ENCODE data around the gene IP6K3. TPM values are rescaled to one million over a fixed set of nuclear protein-coding genes. Genes with fewer than 3 reads are reported as not detected.

IP6K3 gene
- total RNA-seq, 1 donor from 2014 or later: not detected

DNA sequence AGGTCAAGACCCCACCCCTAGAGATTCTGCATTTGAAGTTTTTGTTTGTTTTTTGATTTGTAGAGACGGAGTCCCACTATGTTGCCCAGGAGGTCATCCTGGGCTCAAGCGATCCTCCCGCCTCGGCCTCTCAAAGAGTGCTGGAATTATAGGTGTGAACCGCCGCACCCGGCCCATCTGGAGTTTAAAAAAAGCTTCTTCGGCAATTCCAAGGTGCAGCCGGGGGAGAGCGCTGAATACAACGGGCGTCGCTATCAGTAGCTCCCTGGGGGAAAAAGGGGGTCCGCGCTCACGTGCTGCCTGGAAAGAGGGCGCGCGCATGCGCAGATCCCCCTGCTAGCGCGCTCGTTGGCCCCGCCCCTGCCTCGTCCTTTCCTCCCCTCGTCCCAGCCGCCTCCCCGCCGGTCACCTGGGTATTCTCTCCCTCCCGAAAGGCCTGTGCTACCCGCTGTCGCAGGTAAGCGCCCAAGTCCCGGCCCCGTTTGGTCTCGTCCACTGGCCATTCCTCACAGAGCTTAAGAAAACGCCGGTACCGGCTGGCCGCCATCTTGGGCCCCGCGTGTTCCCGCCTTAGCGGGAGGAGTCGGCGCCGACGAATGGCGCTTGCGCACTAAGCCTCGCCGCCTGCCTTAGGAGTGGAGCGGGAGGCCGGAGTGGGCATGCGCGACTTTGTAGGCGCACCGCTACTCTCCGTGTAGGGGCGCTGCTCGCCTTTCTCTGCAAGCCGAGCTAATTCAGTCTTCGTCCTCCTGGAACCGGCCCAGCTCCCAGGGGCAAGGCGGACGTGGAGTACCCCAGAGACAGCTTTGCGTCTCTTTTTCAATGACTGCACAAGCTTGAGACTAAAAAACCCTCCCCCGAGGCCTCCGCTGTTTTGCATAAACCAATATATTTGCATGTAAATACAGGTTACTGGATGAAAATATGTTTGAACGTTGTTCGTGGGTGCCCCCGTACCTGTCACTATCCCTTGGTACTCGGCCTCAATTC is 35.3 kb downstream of the IP6K3 start, which contains the start of gene UQCC2:
UQCC2 (minus strand) TSS at position 561 of the 990 bp plus-strand sequence; CDS start at position 547, 14 bp downstream.
- intact Hi-C loops (cut with micrococcal nuclease): loop anchor here (1.0 to 10.0 kb wide), 4 partner anchors 15 to 533 kb away; partner anchors contain the start of genes LEMD2 and SMIM29
- peaks cover 31% of the 10 kb centered on the region for H3K36me3 Mint-ChIP-seq (ENCODE audit: low read depth)
- H3K27ac Mint-ChIP-seq: peak within 1 kb of the TSS; percentile 98
- peaks cover 4% of the 10 kb centered on the region for H3K27me3 Mint-ChIP-seq
- H3K4me1 Mint-ChIP-seq: peaks cover 36% of the 10 kb centered on the region
- no peaks in the 10 kb centered on the region for H3K9me3 Mint-ChIP-seq
- H3K4me3 Mint-ChIP-seq: peak within 1 kb of the TSS; percentile 97
- DNase-seq: peak; percentile 99

DNA sequence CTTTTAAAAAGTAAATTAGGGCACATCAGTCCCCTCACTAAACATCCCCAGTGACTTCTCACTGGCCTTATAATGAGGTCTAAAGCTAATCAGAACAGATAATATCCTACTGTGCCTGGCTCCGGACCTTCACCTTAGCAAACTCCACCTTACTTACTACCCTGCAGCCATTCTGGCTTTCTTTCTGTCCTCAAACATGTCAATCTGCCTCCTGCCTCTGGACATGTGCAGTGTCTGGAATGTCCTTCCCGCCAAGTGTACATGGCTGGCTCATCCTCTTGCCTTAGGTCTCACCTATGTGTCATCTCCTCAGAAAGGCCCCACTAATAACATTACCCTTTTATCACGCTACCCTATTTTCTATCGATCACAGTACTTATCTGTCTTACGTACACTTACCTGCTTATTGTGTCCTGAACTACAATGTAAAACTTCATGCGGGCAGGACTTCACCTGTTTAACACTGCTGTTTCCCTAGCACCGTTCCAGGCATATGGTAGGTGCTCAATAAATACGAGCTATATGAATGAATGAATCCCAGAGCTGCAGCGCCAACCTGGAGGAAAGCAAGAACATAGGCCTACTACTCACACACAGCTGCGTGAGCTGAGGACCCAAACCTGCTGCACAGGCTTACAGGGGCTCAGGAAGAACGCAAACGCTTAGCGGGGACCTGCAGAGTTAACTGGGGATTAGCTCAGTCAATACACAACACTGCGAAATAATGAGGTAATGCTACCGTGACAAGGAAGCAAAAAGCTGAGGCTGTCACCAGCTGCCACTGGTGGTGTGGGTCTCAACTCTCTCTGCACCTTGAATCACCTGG is 36.2 kb downstream of the IP6K3 start:
- Mint-ChIP-seq H3K27ac (peak overlapping the region; percentile 98), H3K9me3 (no peaks in the 10 kb centered on the region), H3K27me3 (peaks cover 4% of the 10 kb centered on the region), H3K36me3 (ENCODE audit: low read depth) (peaks cover 34% of the 10 kb centered on the region), H3K4me1 (peaks cover 36% of the 10 kb centered on the region), H3K4me3 (peak overlapping the region; percentile 97)
- no peak for DNase-seq
- intact Hi-C loops (cut with micrococcal nuclease): loop anchor here (1.0 to 10.0 kb wide), 4 partner anchors 14 to 534 kb away; partner anchors contain the start of genes LEMD2 and SMIM29

DNA sequence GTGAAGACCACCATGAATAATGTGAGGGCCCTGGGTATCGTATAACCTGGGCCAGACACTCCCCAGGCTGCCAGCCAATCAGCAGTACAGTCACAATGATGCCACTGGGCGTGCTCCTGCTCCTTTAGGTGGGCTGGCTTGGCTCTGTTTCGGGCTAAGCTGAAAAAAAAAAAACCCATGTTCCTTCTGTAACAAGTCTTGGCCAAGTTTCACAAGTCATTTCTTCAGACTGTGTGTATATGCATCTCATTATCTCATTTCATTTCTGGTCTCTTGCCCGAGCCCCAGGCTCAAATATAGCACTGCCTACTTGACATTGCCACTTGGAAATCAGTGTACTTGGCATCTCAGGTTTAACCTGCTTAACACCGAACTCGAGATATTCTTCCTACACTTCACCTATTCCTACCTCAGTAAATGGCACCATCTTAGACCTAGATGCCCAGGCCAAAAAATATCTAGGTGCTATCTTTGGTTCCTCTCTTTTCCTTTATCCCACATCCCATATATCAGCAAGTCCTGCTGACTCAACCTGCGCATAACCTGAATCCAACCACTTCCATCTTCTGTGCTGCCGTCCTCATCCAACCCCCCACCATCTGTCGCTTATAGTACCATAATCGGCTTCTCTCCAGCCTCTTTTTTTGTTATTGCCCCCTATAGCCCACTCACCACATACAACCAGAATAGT is 37.0 kb downstream of the IP6K3 start:
- Mint-ChIP-seq H3K27me3 (peaks cover 4% of the 10 kb centered on the region), H3K4me3 (peak overlapping the region; percentile 97), H3K27ac (peak overlapping the region; percentile 26), H3K9me3 (no peaks in the 10 kb centered on the region), H3K36me3 (ENCODE audit: low read depth) (peaks cover 34% of the 10 kb centered on the region), H3K4me1 (peaks cover 36% of the 10 kb centered on the region)
- intact Hi-C loops (cut with micrococcal nuclease): loop anchor here (2.0 to 10.0 kb wide), 3 partner anchors 13 to 535 kb away; partner anchors contain the start of gene SMIM29
- DNase-seq: no peak

DNA sequence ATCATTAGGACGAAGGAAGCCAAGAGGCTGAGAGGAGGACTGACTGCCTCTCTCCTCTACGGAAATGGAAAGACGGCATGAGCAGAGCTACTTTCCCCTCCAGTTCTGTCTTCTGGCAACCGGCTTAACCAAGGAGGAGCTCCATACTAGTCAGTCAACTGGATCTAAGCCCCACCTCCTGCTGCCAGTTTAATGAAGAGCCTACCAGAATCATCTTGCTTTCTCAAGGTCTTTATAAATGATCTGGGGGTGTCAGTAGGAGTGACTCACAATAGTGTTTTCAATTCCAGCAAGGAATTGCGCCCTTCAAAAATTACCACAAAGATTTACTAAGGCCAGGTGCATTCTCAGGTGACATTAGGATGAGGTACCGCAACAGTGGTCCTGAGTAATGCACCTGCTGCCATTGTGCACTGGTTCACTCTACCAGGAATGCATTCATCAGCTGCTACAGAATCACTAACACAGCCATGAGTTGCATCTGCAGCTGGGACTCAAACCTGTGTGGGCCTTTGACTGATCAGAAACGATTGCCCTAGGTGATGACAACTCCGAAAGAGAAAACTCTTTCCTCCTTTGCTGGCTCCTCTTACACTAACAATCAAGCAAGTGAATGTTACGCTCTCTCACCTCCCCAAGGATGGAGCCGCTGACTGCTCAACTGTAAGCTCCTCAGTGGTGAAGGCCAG is 38.0 kb downstream of the IP6K3 start:
- intact Hi-C loops (cut with micrococcal nuclease): no loop called here
- Mint-ChIP-seq H3K27ac (no peak overlapping the region), H3K9me3 (no peaks in the 10 kb centered on the region), H3K4me3 (peak overlapping the region; percentile 38), H3K27me3 (peaks cover under 1% of the 10 kb centered on the region), H3K36me3 (ENCODE audit: low read depth) (peaks cover 42% of the 10 kb centered on the region), H3K4me1 (peaks cover 39% of the 10 kb centered on the region)
- DNase-seq: no peak

- intact Hi-C loops (cut with micrococcal nuclease): no loop called here
- Mint-ChIP-seq H3K4me1 (peaks cover 41% of the 10 kb centered on the region), H3K27me3 (no peaks in the 10 kb centered on the region), H3K27ac (no peak overlapping the region), H3K36me3 (ENCODE audit: low read depth) (peaks cover 44% of the 10 kb centered on the region), H3K9me3 (no peaks in the 10 kb centered on the region), H3K4me3 (no peak overlapping the region)
- no peak for DNase-seq
Observed at GRCh38 chr6:33707771-33708170, 38.9 kb downstream of the IP6K3 start.

GRCh38 chr6:33705955-33706725 is 40.6 kb downstream of the IP6K3 start:
- Mint-ChIP-seq H3K27ac (no peak overlapping the region), H3K36me3 (ENCODE audit: low read depth) (peaks cover 45% of the 10 kb centered on the region), H3K27me3 (no peaks in the 10 kb centered on the region), H3K4me1 (peaks cover 35% of the 10 kb centered on the region), H3K4me3 (no peak overlapping the region), H3K9me3 (no peaks in the 10 kb centered on the region)
- DNase-seq: no peak
- intact Hi-C loops (cut with micrococcal nuclease): no loop called here

GRCh38 chr6:33705268-33705885 is 41.3 kb downstream of the IP6K3 start:
- Mint-ChIP-seq H3K9me3 (no peaks in the 10 kb centered on the region), H3K4me3 (no peak overlapping the region), H3K4me1 (peaks cover 33% of the 10 kb centered on the region), H3K27me3 (no peaks in the 10 kb centered on the region), H3K36me3 (ENCODE audit: low read depth) (peaks cover 45% of the 10 kb centered on the region), H3K27ac (no peak overlapping the region)
- no peak for DNase-seq
- intact Hi-C loops (cut with micrococcal nuclease): no loop called here

DNA sequence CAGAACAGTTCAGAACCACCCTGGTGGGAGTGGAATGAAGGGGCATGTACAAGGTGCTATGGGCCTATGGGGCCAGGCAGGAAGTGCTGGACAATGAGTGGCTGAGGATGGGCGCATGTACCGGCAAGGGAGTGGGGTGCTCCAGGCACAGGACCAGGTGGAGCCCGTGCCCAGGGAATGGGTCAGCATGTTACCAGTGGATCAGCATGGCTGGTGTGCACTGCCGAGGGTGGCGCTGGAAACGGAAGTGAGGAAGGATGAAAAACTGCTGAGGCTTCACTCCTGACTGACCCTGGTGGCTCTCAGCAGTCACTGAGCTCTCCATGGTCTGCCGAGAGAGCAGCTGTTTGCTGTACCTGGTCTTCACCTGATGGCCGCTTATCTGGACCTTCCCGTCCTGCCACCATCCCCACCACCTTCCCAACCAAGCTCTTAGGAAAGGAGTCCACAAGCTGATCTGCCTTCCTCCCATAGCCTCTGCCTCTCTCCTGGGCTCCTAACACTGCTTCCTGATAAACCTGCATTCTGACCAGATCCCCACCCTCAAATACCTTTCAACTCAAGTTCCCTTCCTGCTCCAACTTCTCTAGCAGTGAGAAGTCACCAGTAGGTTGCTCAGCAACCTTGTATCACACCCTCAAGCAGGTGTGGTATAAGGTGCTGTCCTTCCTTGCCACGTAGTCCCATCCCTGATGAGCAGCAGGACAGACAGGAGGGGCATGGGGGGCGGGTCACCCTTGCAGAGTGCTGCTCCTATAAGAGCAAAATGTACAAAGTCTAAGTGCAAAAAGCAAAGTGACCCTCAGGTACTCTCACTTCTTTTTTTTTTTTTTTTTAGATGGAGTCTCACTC is 42.3 kb downstream of the IP6K3 start:
- Mint-ChIP-seq H3K4me3 (no peak overlapping the region), H3K27ac (no peak overlapping the region), H3K9me3 (no peaks in the 10 kb centered on the region), H3K27me3 (no peaks in the 10 kb centered on the region), H3K36me3 (ENCODE audit: low read depth) (peaks cover 40% of the 10 kb centered on the region), H3K4me1 (peaks cover 29% of the 10 kb centered on the region)
- intact Hi-C loops (cut with micrococcal nuclease): no loop called here
- no peak for DNase-seq

DNA sequence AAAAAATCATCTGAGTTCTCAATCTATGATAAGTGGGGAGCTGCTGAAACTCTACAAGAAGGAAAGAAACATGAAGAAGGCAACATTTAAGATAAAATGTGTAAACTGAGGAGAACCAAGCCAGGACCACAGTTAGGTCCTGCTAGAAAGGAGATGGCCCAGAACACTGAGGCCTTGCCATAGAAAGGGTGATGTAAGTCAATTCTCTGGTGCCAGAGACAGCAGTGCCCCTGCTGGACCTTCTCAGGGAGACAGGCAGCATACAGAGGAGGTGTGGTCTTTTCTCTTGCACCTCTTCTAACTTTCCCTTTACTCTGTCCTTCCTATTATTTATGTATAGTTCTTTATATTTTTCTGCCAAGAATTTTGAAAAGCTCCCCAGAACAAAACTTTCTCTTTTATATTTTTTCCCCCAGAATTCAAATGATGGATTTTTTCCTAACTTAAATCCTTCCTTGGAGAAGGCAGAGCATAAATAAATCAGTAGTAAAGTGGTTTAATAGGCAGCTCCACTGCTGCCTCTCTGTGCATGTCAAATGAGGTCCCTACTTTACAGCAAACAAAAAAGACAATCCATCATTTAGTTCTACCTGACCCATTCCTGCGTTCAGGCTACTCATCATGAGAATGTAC is 44.2 kb downstream of the IP6K3 start:
- H3K27me3 Mint-ChIP-seq: no peaks in the 10 kb centered on the region
- H3K4me3 Mint-ChIP-seq: no peak overlapping the region
- H3K9me3 Mint-ChIP-seq: no peaks in the 10 kb centered on the region
- peaks cover 20% of the 10 kb centered on the region for H3K4me1 Mint-ChIP-seq
- intact Hi-C loops (cut with micrococcal nuclease): no loop called here
- H3K36me3 Mint-ChIP-seq (ENCODE audit: low read depth): peaks cover 34% of the 10 kb centered on the region
- DNase-seq: peak; percentile 69
- no peak overlapping the region for H3K27ac Mint-ChIP-seq

DNA sequence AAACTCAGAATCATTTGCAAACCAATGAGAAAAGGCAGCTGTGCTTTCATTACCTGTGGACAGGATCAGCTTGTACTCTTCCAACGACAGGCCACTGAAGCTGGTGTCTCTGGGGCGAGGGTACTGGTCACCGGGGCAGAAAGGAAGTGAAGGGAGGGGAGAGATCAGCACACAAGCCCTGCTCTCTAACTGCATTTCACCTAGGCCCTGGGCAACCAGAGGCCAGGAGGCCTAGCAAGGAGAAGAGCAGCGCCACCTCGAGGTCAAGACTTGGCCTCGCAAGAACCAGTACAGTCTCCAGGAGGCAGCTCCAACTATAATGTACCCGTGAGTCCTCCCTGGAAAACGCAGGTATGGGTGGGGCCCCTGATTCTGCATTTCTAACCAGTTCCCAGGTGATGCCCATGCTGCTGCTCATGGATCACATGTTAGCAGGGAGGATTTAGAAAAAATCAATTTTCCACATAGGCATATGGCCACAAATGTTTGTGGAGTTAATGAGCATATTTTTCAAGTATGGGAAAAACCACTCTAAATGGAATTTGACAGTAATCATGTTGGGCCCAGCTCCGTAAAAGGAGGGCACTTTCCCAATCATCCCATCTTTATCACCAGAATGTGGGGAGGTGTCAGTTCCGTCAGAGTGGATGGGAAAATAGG is 46.2 kb downstream of the IP6K3 start:
- Mint-ChIP-seq H3K27me3 (no peaks in the 10 kb centered on the region), H3K4me3 (no peak overlapping the region), H3K4me1 (peaks cover 38% of the 10 kb centered on the region), H3K36me3 (ENCODE audit: low read depth) (peaks cover 44% of the 10 kb centered on the region), H3K27ac (peak overlapping the region; percentile 87), H3K9me3 (no peaks in the 10 kb centered on the region)
- intact Hi-C loops (cut with micrococcal nuclease): loop anchor here (1.0 kb wide), 2 partner anchors 110 to 115 kb away; no protein-coding TSS in a partner anchor
- DNase-seq: peak; percentile 93
